ENCODE data around the gene LILRB1. TPM values are rescaled to one million over a fixed set of nuclear protein-coding genes. Genes with fewer than 3 reads are reported as not detected.

Gene LILRB1
- total RNA-seq, 2 donors from 2014 or later: 0.68 to 1.2 TPM

DNA sequence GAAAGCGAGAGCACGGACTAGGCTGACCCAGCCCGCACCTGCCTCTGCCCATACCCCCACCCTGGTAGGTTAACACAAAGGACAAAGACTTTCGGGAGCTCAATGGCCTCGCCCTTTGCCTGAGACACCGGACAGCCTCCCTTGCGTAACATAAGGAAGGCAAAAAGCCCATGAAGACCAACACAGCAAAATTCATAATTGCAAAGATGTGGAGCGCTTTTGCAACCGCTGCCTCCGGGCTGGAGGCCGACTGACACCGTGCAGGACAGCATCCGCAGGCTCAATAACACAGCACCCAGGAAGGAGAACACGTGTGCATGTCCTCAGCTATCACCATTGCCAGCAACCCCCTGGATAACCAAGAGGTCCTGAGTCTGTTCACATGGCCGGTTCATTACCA, 21.5 kb upstream of the LILRB1 start:
- 86% methylated on average over 15 of the region's 15 CpGs for WGBS
- intact Hi-C loops (cut with DNase I): no loop called here

DNA sequence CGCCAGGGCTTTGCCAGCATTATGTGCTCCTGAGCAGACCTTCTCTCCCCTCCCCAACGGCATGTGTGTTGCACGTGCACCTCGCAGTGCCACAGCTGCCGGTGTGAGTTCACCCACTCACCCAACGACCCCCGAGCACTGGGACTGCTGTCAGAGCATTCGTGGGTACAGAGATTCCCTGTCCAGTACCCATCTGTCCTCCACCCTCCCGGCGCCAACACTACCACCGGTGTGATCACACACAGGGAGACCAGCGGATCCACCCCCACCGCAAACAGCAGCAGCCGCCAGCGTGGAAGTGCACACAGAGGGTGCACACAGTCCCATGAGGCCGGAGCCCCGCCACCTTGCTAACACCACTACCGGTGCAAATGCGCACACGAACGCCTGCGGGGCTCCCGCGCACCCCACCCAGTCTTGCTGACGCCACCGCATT, 20.9 kb upstream of the LILRB1 start:
- WGBS: 88% methylated on average over 26 of the region's 26 CpGs
- H3K36me3 ChIP-seq: no peaks in the 10 kb centered on the region
- no peak for TF ChIP-seq POLR2A (IDR thresholded peaks at IDR 0.05)
- TF ChIP-seq, protein P1, sequence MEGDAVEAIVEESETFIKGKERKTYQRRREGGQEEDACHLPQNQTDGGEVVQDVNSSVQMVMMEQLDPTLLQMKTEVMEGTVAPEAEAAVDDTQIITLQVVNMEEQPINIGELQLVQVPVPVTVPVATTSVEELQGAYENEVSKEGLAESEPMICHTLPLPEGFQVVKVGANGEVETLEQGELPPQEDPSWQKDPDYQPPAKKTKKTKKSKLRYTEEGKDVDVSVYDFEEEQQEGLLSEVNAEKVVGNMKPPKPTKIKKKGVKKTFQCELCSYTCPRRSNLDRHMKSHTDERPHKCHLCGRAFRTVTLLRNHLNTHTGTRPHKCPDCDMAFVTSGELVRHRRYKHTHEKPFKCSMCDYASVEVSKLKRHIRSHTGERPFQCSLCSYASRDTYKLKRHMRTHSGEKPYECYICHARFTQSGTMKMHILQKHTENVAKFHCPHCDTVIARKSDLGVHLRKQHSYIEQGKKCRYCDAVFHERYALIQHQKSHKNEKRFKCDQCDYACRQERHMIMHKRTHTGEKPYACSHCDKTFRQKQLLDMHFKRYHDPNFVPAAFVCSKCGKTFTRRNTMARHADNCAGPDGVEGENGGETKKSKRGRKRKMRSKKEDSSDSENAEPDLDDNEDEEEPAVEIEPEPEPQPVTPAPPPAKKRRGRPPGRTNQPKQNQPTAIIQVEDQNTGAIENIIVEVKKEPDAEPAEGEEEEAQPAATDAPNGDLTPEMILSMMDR (IDR thresholded peaks at IDR 0.05): no peak
- no peak for TF ChIP-seq POLR2AphosphoS5 (IDR thresholded peaks at IDR 0.05)
- intact Hi-C loops (cut with DNase I): no loop called here
- H3K4me3 ChIP-seq: no peak overlapping the region
- H3K27ac ChIP-seq: no peak overlapping the region
- no peaks in the 10 kb centered on the region for H3K4me1 ChIP-seq (replicated peaks)
- no peak for DNase-seq (ENCODE audit: low spot score)
- no peaks in the 10 kb centered on the region for H3K9me3 ChIP-seq
- no peaks in the 10 kb centered on the region for H3K27me3 ChIP-seq (replicated peaks; ENCODE audit: insufficient read depth)

More for the DNA sequence above, 21.5 kb upstream of the LILRB1 start:
- Histone ChIP-seq H3K4me3 (no peak overlapping the region), H3K4me1 (replicated peaks) (no peaks in the 10 kb centered on the region), H3K9me3 (no peaks in the 10 kb centered on the region), H3K27ac (no peak overlapping the region), H3K36me3 (no peaks in the 10 kb centered on the region), H3K27me3 (replicated peaks; ENCODE audit: insufficient read depth) (no peaks in the 10 kb centered on the region)
- DNase-seq (ENCODE audit: low spot score): no peak
- no peak for TF ChIP-seq POLR2AphosphoS5 (IDR thresholded peaks at IDR 0.05)
- TF ChIP-seq, protein P1 (IDR thresholded peaks at IDR 0.05): no peak
- no peak for TF ChIP-seq POLR2A (IDR thresholded peaks at IDR 0.05)

DNA sequence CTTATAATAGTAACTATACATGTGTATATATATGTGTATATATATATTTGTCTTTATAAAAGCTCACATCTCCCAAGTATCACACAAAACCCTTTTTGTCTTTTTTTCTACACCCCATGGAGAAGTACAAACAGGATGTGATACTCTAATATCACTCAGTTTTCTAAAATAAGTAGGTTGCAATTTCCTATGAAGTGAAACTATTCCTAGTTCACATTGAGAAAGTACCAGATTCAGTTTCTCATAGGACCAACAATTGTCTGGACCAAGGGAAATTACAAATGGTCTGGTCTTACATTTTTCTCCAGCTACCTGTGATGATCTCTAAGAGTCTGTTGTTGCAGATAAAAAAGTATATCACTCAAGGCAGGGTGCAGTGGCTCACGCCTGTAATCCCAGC, 17.9 kb upstream of the LILRB1 start:
- WGBS: 93% methylated on average over 1 of the region's 1 CpG
- no peak for DNase-seq (ENCODE audit: low spot score)
- no peak overlapping the region for H3K4me3 ChIP-seq
- intact Hi-C loops (cut with DNase I): no loop called here
- H3K9me3 ChIP-seq: no peaks in the 10 kb centered on the region
- no peak overlapping the region for H3K27ac ChIP-seq
- H3K36me3 ChIP-seq: no peaks in the 10 kb centered on the region
- no peaks in the 10 kb centered on the region for H3K27me3 ChIP-seq (replicated peaks; ENCODE audit: insufficient read depth)
- no peaks in the 10 kb centered on the region for H3K4me1 ChIP-seq (replicated peaks)
- TF ChIP-seq, protein P1 (IDR thresholded peaks at IDR 0.05): no peak
- TF ChIP-seq POLR2AphosphoS5 (IDR thresholded peaks at IDR 0.05) (no peak), POLR2A (IDR thresholded peaks at IDR 0.05) (no peak)

DNA sequence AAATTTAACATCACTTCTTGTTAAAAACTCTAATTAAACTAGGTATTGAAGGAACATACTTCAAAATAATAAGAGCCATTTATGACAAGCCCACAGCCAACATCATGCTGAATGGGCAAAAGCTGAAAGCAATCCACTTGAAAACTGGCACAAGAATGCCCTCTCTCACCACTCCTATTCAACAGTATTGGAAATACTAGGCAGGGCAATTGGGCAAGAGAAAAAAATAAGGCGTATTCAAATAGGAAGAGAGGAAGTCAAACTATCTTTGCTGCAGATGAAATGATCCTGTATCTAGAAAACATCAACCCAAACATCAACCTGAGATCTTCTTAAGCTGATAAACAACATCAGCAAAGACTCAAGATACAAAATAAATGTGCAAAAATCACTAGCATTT, 15.6 kb upstream of the LILRB1 start:
- 97% methylated on average over 1 of the region's 1 CpG for WGBS
- Histone ChIP-seq H3K4me1 (replicated peaks) (no peaks in the 10 kb centered on the region), H3K36me3 (no peaks in the 10 kb centered on the region), H3K4me3 (no peak overlapping the region), H3K27ac (no peak overlapping the region), H3K9me3 (no peaks in the 10 kb centered on the region), H3K27me3 (replicated peaks; ENCODE audit: insufficient read depth) (no peaks in the 10 kb centered on the region)
- no peak for DNase-seq (ENCODE audit: low spot score)
- TF ChIP-seq, protein P1 (IDR thresholded peaks at IDR 0.05): no peak
- TF ChIP-seq POLR2A (IDR thresholded peaks at IDR 0.05) (no peak), POLR2AphosphoS5 (IDR thresholded peaks at IDR 0.05) (no peak)
- intact Hi-C loops (cut with DNase I): no loop called here

DNA sequence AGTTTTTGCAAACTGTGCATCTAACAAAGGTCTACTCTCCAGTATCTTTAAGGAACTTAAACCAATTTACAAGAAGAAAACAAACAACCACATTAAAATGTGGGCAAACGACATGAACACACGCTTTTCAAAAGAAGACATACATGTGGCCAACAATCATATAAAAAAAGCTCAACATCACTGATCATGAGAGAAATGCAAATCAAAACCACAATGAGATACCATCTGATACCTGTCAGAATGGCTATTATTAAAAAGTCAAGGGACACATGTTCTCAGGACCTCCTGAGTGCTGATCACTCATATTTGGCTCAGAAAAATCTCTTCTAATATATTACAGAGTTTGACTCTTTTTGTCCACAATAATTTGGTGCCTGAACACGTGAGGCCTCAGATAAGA, 14.2 kb upstream of the LILRB1 start:
- Histone ChIP-seq H3K4me3 (no peak overlapping the region), H3K9me3 (no peaks in the 10 kb centered on the region), H3K27me3 (replicated peaks; ENCODE audit: insufficient read depth) (no peaks in the 10 kb centered on the region), H3K4me1 (replicated peaks) (no peaks in the 10 kb centered on the region), H3K36me3 (no peaks in the 10 kb centered on the region), H3K27ac (no peak overlapping the region)
- 38% methylated on average over 3 of the region's 3 CpGs for WGBS
- intact Hi-C loops (cut with DNase I): no loop called here
- TF ChIP-seq, protein P1 (IDR thresholded peaks at IDR 0.05): no peak
- TF ChIP-seq POLR2AphosphoS5 (IDR thresholded peaks at IDR 0.05): no peak
- no peak for TF ChIP-seq POLR2A (IDR thresholded peaks at IDR 0.05)
- DNase-seq (ENCODE audit: low spot score): no peak

All from prostate gland (tissue), 2 donors.